ENCODE results near the gene KDM1B. TPM values are rescaled to one million over a fixed set of nuclear protein-coding genes. Genes with fewer than 3 reads are reported as not detected.

The KDM1B gene
- polyA plus RNA-seq, 4 donors = 7.0 to 12.1 (median 9.6) TPM

DNA sequence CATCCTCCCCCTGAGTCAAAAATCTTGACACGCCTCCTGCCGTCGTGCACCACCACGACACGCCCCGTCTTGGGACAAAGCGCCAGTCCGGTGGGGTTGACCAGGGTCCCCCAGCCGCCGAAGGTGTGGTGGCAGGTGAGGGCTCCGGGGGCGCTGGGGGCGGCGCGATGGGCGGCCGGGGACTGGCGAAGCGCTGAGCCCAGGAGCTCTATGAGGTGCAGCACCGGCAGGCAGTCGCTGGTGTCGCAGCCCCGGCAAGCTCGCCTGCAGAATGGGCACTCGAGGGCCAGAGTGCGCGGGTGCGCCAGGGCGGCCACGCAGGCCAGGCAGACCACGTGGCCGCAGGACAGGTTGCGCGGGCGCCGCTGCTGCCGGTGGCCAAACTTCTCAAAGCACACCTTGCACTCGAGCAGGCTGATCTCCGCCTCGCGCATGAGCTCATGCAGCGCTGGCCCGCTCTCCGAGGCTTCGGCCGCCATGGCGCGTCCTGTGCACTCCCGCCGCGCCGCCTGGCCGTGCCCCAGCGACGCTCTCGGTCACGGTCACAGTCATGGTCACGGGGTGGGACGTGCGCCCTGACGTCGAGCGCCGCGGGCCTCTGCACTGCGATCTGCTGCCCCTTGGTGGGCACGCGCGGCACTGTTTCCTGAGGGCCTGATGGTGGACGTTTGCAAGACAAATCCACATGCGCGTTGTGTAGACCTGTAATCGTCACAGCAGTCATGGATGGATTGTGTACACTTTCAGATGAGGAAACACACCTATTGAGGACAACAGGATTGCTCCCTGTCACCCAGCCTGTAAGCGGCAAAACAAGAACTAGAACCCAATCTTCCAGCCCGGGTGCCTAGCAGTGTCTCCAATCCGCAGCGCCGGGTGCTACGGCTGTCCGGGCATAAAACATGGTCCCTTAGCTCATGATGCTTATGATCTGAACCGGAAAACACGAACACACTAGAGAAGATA lies 32.8 kb upstream of the KDM1B start, which contains the start of gene NHLRC1:
TSS of gene NHLRC1 (minus strand) at position 550 of the 966 bp plus-strand sequence. CDS start at position 479, 71 bp downstream.
- Histone ChIP-seq H3K36me3 (ENCODE audit: control insufficient read depth in 3 of 3, insufficient read depth in 2 of 3, low read depth in 1 of 3, low read length in 3 of 3) (no peaks in the 10 kb centered on the region), H3K27ac (ENCODE audit: low read depth in 1 of 3, low read length in 2 of 3) (peak within 1 kb of the TSS in 2 of 3 donors; percentile 56 to 57), H3K4me3 (ENCODE audit: low read depth in 1 of 3, low read length in 3 of 3) (peak within 1 kb of the TSS; percentile 35 to 54 (median 43)), H3K4me1 (ENCODE audit: control insufficient read depth in 3 of 3, insufficient read depth in 2 of 3, low read depth in 1 of 3, low read length in 2 of 3) (peaks cover 0 to 10% (median 0%) of the 10 kb centered on the region in 3 donors), H3K9me3 (ENCODE audit: control insufficient read depth in 2 of 2, insufficient read depth in 1 of 2, low read depth in 1 of 2, low read length in 1 of 2) (peaks cover 0 to 3% of the 10 kb centered on the region in 2 donors), H3K27me3 (ENCODE audit: control insufficient read depth in 3 of 3, insufficient read depth in 3 of 3, low read length in 3 of 3) (no peaks in the 10 kb centered on the region)
- FAIRE-seq (no peak), DNase-seq (peak; percentile 90 to 96)
- WGBS, 3 donors = 16 to 23% (median 23%) methylated on average over 82 of the region's 82 CpGs

DNA sequence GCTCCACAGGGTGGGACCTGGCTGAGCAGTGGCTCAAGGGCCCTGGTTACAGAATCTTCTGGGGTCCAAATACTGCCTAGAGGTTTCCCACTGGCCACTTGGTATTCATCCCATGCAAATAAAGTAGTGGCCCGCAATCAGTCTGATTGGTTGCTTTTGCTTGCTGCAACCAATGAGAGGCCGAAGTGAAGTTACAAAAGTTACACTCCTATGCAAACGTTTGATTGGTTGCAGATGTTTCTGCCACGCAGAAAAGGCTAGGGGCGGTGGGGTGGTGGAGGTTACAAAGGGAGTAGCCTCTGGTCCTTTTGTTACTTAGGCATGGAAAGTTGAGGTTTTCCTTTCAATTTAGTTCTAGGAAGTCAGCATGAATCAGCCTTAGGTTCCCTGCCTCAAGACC lies 29.1 kb upstream of the KDM1B start:
- FAIRE-seq (no peak), DNase-seq (no peak)
- Histone ChIP-seq H3K27me3 (ENCODE audit: control insufficient read depth in 3 of 3, insufficient read depth in 3 of 3, low read length in 3 of 3) (no peaks in the 10 kb centered on the region), H3K27ac (ENCODE audit: low read depth in 1 of 3, low read length in 2 of 3) (no peak overlapping the region), H3K9me3 (ENCODE audit: control insufficient read depth in 2 of 2, insufficient read depth in 1 of 2, low read depth in 1 of 2, low read length in 1 of 2) (peaks cover 0 to 3% of the 10 kb centered on the region in 2 donors), H3K36me3 (ENCODE audit: control insufficient read depth in 3 of 3, insufficient read depth in 2 of 3, low read depth in 1 of 3, low read length in 3 of 3) (peaks cover 4 to 7% (median 5%) of the 10 kb centered on the region in 3 donors), H3K4me3 (ENCODE audit: low read depth in 1 of 3, low read length in 3 of 3) (no peak overlapping the region), H3K4me1 (ENCODE audit: control insufficient read depth in 3 of 3, insufficient read depth in 2 of 3, low read depth in 1 of 3, low read length in 2 of 3) (peaks cover 0 to 10% (median 0%) of the 10 kb centered on the region in 3 donors)
- 69 to 82% (median 70%) methylated on average over 5 of the region's 5 CpGs for WGBS, 3 donors

DNA sequence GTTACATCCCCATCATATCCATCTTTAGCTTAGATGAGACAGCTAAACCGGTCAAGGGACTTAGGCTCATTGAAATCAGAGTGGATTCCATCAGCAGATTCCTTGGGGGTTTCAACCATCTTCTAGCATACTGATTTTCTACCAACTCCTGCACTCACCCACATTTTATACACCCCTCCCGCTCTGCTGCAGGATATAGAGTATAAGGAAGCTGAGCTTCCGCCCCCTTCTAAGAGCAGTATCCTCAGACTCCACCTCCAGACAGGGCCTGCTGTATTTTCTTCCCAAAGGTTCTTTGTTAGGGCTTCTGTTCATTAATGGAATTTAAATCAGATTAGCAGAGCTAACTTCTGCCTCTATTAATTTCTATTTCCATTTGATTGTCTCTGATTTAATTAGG lies 22.9 kb upstream of the KDM1B start:
- peaks cover 7 to 35% (median 20%) of the 10 kb centered on the region in 3 donors for H3K36me3 ChIP-seq (ENCODE audit: control insufficient read depth in 3 of 3, insufficient read depth in 2 of 3, low read depth in 1 of 3, low read length in 3 of 3)
- 95 to 97% (median 97%) methylated on average over 3 of the region's 3 CpGs for WGBS, 3 donors
- no peaks in the 10 kb centered on the region for H3K9me3 ChIP-seq (ENCODE audit: control insufficient read depth in 2 of 2, insufficient read depth in 1 of 2, low read depth in 1 of 2, low read length in 1 of 2)
- no peak overlapping the region for H3K27ac ChIP-seq (ENCODE audit: low read depth in 1 of 3, low read length in 2 of 3)
- H3K4me3 ChIP-seq (ENCODE audit: low read depth in 1 of 3, low read length in 3 of 3) = no peak overlapping the region
- no peaks in the 10 kb centered on the region for H3K4me1 ChIP-seq (ENCODE audit: control insufficient read depth in 3 of 3, insufficient read depth in 2 of 3, low read depth in 1 of 3, low read length in 2 of 3)
- DNase-seq (no peak), FAIRE-seq (no peak)
- no peaks in the 10 kb centered on the region for H3K27me3 ChIP-seq (ENCODE audit: control insufficient read depth in 3 of 3, insufficient read depth in 3 of 3, low read length in 3 of 3)

DNA sequence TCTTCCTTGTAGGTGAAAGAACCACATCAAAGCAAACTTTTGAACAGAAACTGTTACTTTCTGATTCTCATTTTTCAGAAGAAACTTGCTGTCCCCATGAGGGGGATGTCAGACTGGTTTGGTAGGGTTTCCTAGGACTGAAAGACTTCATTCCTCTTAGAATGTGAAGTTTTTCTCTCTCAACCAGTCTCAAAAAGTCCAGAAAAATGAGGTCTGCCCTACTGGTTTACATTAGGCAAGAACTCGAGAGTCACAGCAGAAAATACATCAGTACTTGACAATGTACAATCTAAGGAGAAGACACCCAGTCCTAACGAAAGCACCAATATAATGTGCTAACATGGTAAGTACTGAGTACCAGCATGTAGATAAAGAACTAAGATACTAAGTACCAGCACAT lies 20.1 kb upstream of the KDM1B start:
- no peaks in the 10 kb centered on the region for H3K4me1 ChIP-seq (ENCODE audit: control insufficient read depth in 3 of 3, insufficient read depth in 2 of 3, low read depth in 1 of 3, low read length in 2 of 3)
- no peak for FAIRE-seq
- no peak overlapping the region for H3K4me3 ChIP-seq (ENCODE audit: low read depth in 1 of 3, low read length in 3 of 3)
- no peaks in the 10 kb centered on the region for H3K9me3 ChIP-seq (ENCODE audit: control insufficient read depth in 2 of 2, insufficient read depth in 1 of 2, low read depth in 1 of 2, low read length in 1 of 2)
- no peaks in the 10 kb centered on the region for H3K27me3 ChIP-seq (ENCODE audit: control insufficient read depth in 3 of 3, insufficient read depth in 3 of 3, low read length in 3 of 3)
- WGBS, 3 donors = 93 to 95% (median 94%) methylated on average over 2 of the region's 2 CpGs
- peaks cover 5 to 43% (median 20%) of the 10 kb centered on the region in 3 donors for H3K36me3 ChIP-seq (ENCODE audit: control insufficient read depth in 3 of 3, insufficient read depth in 2 of 3, low read depth in 1 of 3, low read length in 3 of 3)
- DNase-seq = no peak
- no peak overlapping the region for H3K27ac ChIP-seq (ENCODE audit: low read depth in 1 of 3, low read length in 2 of 3)

DNA sequence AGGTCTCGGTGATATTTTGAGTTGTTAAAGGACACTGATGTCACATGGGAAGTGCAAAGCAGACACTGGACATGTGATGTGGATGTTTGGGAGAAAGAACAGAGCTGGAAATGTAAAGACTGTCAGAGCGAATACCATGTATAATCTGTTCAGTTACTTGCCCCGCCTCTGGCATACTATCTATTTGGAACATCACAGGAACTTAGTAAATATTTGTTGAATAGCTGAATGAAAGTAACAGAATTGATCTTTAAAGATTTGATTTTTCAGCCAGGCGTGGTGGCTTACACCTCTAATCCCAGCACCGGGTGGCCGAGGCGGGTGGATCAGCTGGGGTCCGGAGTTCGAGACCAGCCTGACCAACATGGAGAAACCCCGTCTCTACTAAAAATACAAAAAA lies 19.0 kb upstream of the KDM1B start:
- Histone ChIP-seq H3K27me3 (ENCODE audit: control insufficient read depth in 3 of 3, insufficient read depth in 3 of 3, low read length in 3 of 3) (no peaks in the 10 kb centered on the region), H3K4me3 (ENCODE audit: low read depth in 1 of 3, low read length in 3 of 3) (no peak overlapping the region), H3K36me3 (ENCODE audit: control insufficient read depth in 3 of 3, insufficient read depth in 2 of 3, low read depth in 1 of 3, low read length in 3 of 3) (peaks cover 5 to 49% (median 22%) of the 10 kb centered on the region in 3 donors), H3K4me1 (ENCODE audit: control insufficient read depth in 3 of 3, insufficient read depth in 2 of 3, low read depth in 1 of 3, low read length in 2 of 3) (peaks cover 0 to 2% (median 0%) of the 10 kb centered on the region in 3 donors), H3K27ac (ENCODE audit: low read depth in 1 of 3, low read length in 2 of 3) (no peak overlapping the region), H3K9me3 (ENCODE audit: control insufficient read depth in 2 of 2, insufficient read depth in 1 of 2, low read depth in 1 of 2, low read length in 1 of 2) (no peaks in the 10 kb centered on the region)
- FAIRE-seq = no peak
- DNase-seq = no peak
- WGBS, 3 donors = 93 to 97% (median 97%) methylated on average over 10 of the region's 10 CpGs

DNA sequence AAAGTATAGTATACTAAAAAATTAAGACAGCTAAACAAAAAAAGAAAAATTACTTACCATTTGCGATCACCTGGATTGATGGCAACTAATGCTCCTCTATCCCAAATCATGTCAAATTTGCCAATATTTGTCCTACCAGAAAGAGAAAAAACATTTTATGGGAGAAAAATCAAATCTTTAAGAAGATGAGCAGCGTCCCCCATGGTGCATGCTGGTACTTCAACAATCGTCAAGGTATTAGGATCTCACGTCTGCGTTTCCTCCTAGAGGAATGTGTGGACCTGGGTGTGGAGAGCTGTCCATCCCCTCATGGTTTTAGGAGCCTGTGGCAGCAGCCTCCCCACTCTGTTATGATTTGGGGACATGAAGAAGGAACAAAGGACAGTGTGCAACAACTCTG lies 16.3 kb upstream of the KDM1B start:
- Histone ChIP-seq H3K4me1 (ENCODE audit: control insufficient read depth in 3 of 3, insufficient read depth in 2 of 3, low read depth in 1 of 3, low read length in 2 of 3) (peaks cover 0 to 2% (median 0%) of the 10 kb centered on the region in 3 donors), H3K36me3 (ENCODE audit: control insufficient read depth in 3 of 3, insufficient read depth in 2 of 3, low read depth in 1 of 3, low read length in 3 of 3) (peaks cover 10 to 54% (median 29%) of the 10 kb centered on the region in 3 donors), H3K4me3 (ENCODE audit: low read depth in 1 of 3, low read length in 3 of 3) (no peak overlapping the region), H3K9me3 (ENCODE audit: control insufficient read depth in 2 of 2, insufficient read depth in 1 of 2, low read depth in 1 of 2, low read length in 1 of 2) (no peaks in the 10 kb centered on the region), H3K27me3 (ENCODE audit: control insufficient read depth in 3 of 3, insufficient read depth in 3 of 3, low read length in 3 of 3) (no peaks in the 10 kb centered on the region), H3K27ac (ENCODE audit: low read depth in 1 of 3, low read length in 2 of 3) (no peak overlapping the region)
- DNase-seq (no peak), FAIRE-seq (no peak)
- 94 to 95% (median 95%) methylated on average over 5 of the region's 5 CpGs for WGBS, 3 donors

DNA sequence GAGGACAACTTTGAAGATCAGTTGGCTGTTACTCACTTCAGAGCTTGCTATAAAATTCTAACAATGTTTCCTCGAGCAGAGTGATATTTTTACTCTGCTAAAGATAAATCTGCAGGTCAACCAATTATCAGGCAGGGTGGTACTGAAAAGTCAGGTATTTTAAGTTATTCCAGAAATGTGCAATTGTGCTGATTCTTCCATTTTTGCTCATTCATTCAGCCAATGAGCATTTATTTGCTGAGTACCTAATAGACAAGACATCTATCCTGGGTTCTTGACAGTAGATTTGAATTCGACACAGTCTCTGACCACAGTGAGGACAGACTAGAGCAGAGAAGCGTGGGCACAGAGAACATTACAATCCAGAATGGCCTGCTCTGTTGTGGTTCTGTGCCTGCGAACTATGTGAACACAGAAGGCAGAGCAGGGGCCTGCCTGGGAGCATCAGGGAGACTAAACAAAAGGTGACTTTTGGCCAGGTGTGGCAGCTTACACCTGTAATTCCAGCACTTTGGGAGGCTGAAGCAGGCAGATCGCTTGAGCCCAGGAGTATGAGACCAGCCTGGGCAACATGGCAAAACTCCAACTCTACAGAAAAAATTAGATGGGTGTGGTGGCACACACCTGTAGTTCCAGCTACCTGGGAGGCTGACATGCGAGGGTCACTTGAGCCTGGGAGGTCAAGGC lies 15.1 kb upstream of the KDM1B start:
- no peak overlapping the region for H3K4me3 ChIP-seq (ENCODE audit: low read depth in 1 of 3, low read length in 3 of 3)
- H3K9me3 ChIP-seq (ENCODE audit: control insufficient read depth in 2 of 2, insufficient read depth in 1 of 2, low read depth in 1 of 2, low read length in 1 of 2) = no peaks in the 10 kb centered on the region
- WGBS, 3 donors = 35 to 71% (median 59%) methylated on average over 6 of the region's 6 CpGs
- peaks cover 0 to 2% (median 0%) of the 10 kb centered on the region in 3 donors for H3K4me1 ChIP-seq (ENCODE audit: control insufficient read depth in 3 of 3, insufficient read depth in 2 of 3, low read depth in 1 of 3, low read length in 2 of 3)
- H3K36me3 ChIP-seq (ENCODE audit: control insufficient read depth in 3 of 3, insufficient read depth in 2 of 3, low read depth in 1 of 3, low read length in 3 of 3) = peaks cover 10 to 45% (median 21%) of the 10 kb centered on the region in 3 donors
- H3K27ac ChIP-seq (ENCODE audit: low read depth in 1 of 3, low read length in 2 of 3) = no peak overlapping the region
- FAIRE-seq (no peak), DNase-seq (peak in 1 of 2 donors; percentile 48)
- H3K27me3 ChIP-seq (ENCODE audit: control insufficient read depth in 3 of 3, insufficient read depth in 3 of 3, low read length in 3 of 3) = no peaks in the 10 kb centered on the region

DNA sequence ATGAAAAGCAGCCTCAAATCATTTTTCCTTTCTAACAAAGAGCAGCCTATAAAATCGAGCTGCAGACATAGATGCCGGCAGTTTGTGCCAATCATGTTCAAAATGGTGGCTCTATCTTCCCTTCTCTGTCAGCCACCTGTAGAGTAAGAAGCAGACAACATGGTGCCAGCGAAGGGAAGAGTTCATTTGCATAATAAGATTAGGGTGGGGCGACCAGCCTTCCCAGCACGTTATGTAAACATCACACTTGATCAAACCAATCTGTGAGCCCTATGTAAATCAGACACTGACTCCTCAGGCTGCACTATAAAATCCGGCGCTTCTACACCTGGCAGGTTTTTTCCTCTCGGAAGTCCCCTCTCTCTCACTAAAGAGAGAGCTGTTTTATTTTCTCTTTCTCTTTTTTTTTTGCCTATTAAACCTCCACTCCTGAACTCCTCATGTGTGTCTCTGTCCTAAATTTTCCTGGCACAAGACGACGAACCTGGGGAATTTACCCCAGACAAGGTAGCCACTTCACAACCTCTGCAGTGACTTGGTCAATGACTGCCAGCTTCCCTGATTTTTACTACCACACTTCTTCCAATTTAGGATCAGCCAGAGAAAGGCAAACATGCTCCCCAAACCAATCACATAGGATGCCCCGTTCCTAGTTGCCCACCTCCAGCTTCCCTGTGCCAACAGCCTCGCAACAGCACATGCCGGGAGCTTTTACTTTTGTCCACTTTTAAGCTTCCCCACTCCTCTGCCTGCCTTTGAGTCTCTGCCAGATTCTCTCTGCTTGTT lies 13.2 kb upstream of the KDM1B start:
- FAIRE-seq = no peak
- Histone ChIP-seq H3K9me3 (ENCODE audit: control insufficient read depth in 2 of 2, insufficient read depth in 1 of 2, low read depth in 1 of 2, low read length in 1 of 2) (no peaks in the 10 kb centered on the region), H3K36me3 (ENCODE audit: control insufficient read depth in 3 of 3, insufficient read depth in 2 of 3, low read depth in 1 of 3, low read length in 3 of 3) (peaks cover 10 to 36% (median 19%) of the 10 kb centered on the region in 3 donors), H3K4me3 (ENCODE audit: low read depth in 1 of 3, low read length in 3 of 3) (no peak overlapping the region), H3K27ac (ENCODE audit: low read depth in 1 of 3, low read length in 2 of 3) (no peak overlapping the region), H3K4me1 (ENCODE audit: control insufficient read depth in 3 of 3, insufficient read depth in 2 of 3, low read depth in 1 of 3, low read length in 2 of 3) (peaks cover 0 to 2% (median 0%) of the 10 kb centered on the region in 3 donors), H3K27me3 (ENCODE audit: control insufficient read depth in 3 of 3, insufficient read depth in 3 of 3, low read length in 3 of 3) (no peaks in the 10 kb centered on the region)
- DNase-seq = no peak
- 85 to 90% (median 87%) methylated on average over 13 of the region's 13 CpGs for WGBS, 3 donors

All from small intestine (tissue), 7 donors.